Activated gamma-delta T cell treated with anti-CD3 and anti-CD28 coated beads, Interleukin-2, amount 50 U/mL, for 16 hours (primary cell): ENCODE measurements around the gene MEGF11.
"Not testable (repeated sequence)": the region's sequence is repeated elsewhere in the genome, so short reads cannot be mapped to it uniquely, and the experiment has no call there.

Experiments
- DNase-seq: peaks from one replicate; pipeline ENCODE4 v3.0.0-alpha.2; 2020; ENCODE audit warnings: low read depth

The MEGF11 gene

DNA sequence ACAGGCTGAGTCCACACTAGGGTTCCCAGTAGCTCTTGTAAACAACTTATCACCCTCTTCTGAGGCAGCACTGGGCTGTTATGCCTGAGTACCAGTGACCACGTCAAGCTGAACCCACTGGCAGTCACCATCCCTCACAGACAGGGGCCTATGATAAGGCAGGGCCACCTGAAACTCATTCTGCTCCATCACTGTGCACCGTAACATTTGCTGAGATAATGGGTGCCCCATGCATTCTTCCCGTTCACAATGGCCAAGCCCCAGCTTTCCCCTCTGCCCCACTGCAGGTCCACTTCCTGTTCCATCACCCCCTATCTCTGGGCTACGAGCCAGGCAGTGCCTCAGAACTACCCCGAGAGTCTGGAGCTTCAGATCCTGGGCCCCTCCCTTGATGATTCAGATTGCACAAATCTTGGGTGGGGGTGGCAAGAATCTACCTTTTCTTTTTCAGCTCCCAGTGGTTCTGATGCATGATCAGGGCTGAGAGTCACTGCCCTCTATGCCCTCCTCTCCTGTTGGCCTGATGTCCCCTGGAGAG is 226.2 kb downstream of the MEGF11 start:
- no peak for DNase-seq

DNA sequence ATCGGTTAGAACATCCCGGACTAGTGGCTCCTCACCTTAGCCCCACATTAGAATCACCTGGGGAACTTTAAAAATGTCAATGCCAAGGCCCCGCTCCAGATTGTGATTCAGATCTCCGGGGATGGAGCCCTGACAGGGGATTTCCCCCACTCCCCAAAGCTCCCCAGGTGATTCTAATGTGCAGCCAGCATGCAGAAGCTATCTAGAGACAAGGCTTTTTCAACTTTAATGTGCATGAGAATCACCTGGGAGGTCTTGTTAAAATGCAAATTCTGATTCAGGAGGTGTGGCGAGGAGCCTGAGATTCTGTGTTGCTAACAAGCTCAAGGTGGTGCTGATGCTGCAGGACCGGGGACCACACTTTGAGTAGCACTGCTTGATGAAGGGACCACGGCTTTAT is 227.6 kb downstream of the MEGF11 start:
- DNase-seq = no peak

DNA sequence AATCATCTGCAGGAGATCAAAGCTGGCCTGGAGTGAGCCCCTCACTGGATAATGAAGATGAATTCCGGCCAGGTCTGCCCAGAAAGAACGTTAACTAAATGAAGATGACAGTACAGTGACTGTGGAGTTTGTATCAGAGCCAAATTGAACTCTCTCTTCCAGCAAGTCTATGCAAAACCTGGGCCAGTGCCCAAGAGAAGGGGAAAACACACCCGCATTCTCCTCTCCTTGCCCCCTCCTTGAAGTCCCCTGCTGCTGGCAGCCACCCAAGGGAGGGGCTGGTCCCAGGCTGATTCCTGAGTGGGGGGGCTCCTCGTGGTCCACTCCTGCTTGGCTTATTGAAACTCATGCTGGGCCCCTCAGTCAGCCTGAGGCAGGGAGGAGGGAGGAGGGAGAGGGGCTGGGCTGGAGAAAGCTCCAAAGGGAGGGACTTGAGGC is 228.5 kb downstream of the MEGF11 start:
- DNase-seq = no peak

DNA sequence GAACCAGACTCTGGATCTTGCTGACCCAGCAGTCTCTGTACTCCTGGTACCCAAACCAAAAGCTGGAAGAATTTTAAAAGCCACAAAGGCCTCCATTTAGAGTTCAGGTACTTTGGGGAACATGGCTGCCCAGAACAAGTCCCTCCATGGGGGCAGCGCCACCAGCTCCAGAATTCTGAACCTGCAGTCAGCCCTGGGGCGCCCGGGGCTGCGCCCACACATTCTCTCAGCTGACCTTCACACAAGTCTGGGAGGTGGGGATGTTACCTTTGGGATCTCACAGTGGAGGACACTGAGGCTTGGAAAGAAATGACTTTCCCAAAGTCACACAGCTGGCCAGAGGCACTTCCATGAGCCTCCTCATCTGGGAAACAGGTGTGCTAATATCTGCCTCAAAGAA is 229.4 kb downstream of the MEGF11 start:
- DNase-seq = no peak

DNA sequence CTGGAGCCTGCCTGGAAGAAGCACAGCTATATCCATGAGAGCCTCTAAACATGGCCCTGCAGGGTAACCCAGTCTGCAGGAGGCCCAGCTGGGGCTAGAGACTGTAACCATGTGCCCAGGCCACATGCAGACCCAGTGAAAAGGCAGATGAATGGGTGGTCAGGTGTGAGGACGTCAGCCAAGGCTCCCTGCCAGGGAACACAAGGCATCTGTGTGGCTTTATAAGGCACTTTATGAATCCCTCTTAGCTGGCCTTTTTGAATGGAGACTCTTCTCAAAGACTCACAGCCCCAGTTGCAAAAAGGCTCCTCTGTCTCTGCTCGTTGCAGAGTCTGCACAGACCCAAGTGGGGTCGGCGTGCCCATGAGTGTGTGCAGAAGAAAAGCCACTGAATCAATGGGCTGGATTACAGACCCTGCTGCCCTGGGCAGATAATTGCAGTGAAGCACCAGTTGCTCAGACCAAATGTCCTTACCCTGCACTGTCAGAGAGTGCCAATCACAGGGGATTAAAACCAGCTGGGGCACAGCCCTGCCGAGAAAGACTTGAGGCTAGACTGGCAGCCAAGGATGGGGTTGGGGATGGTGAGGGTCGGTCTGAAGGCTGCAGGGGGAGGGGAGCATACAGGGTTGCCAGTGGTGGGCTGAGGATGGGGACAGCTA is 230.1 kb downstream of the MEGF11 start:
- no peak for DNase-seq

DNA sequence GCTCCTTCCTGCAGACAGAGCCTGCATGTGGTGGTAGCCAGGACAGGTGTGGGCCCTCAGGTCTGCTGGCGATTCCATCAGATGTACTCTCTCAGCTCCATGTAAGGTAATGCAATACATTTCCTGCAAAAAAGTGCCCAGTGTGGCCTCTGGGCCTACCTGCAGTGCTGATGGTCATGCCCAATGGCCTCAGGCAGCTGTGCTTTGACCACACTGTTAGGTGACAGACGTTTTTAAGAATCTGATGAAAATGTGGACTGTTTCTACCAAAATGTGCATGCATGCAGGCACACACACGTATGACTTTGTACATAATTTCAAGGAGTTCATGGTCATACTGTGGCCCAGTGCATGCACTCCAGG is 231.4 kb downstream of the MEGF11 start:
- no peak for DNase-seq

DNA sequence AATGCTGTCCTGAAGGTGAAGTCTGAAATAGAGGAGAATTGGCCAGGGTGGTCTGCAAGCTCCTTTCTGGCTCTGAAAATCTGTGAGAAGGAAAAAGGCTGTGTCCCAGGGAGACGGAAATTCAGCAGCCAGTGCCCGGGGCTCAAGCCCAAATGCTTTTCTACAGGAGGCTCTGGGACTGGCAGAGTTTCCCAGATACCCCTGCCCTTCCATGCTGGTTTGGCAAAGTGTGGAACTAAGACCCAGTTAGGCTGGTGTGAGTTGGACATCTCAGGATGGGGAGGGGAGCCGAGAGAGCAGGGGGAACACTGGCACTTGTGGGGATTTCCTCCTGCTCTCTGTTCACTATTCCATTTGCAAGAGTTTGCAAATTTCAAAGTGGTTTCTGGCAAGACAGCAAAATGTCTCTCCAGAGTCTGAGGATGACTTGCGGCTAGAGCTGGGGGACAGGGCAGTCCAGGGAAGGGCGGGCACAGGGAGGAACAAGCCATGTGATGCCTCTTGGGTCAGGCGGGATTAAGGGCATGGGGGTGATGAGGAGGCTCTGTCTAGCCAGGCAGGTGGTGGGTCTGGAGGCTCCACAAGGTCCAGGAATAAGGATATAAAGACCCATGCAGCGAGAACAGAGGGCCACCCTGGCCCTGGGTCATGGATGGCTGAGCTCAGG is 231.9 kb downstream of the MEGF11 start:
- DNase-seq = no peak

DNA sequence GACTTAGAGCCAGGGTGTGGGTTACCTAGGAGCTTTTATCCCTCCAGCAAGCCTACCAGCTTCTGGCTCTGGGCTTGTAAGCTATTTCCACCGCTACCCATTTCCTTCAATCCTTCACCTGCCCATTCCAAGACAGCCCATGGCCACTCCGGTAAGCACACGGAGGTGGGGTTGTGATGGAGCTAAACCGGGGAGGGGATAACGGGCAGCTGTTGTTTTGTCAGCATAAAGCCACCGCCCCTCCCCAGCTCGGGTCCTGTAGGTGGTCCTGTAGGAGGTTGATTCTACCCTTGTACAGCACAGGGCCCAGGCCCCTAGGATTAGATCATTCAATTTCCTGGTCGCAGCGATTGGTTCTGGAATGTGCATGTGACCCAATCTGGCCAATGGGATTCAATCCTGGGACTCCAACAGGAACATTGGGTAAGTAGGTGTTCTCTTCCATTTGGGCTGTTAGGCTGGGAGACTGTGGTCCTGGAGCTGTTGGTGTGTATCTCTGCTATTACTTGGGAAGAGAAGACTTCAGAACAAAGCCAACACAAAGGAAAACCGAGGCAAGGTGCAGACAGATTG is 233.6 kb downstream of the MEGF11 start:
- no peak for DNase-seq

DNA sequence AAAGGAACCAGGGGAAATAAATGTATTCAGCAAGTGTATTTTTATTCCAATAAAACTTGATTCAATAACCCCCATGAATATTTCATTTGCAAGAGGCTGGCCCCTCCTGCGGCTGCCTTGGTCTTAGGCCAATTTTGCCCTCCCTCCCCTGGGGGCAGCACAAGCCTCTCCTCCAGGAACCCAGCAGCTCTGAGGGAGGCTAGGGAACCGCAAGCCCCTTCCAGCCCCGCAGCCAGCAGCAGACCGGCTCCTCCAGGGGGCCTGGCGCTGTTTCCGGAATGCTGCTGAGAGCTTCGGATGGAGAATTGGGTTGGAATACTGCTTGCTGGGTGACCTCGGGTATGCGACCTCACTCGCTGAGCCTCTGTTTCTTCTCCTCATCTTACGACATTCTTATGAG is 234.2 kb downstream of the MEGF11 start:
- no peak for DNase-seq

DNA sequence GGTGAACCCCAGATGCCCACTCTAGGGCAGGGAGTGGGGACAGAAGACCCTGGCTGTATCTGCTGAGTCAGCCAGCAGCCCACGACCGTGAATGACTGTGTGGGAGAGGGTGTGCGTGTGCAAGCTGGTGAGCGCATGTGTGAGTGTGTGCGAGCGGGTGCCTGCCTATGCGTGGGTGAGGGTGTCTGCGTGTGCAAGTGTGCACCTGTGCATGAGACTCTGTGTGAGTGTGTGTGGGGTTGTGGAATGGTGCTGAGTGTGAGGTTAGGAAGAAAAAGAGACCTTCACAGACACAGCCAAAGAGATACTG is 235.1 kb downstream of the MEGF11 start:
- DNase-seq = no peak

DNA sequence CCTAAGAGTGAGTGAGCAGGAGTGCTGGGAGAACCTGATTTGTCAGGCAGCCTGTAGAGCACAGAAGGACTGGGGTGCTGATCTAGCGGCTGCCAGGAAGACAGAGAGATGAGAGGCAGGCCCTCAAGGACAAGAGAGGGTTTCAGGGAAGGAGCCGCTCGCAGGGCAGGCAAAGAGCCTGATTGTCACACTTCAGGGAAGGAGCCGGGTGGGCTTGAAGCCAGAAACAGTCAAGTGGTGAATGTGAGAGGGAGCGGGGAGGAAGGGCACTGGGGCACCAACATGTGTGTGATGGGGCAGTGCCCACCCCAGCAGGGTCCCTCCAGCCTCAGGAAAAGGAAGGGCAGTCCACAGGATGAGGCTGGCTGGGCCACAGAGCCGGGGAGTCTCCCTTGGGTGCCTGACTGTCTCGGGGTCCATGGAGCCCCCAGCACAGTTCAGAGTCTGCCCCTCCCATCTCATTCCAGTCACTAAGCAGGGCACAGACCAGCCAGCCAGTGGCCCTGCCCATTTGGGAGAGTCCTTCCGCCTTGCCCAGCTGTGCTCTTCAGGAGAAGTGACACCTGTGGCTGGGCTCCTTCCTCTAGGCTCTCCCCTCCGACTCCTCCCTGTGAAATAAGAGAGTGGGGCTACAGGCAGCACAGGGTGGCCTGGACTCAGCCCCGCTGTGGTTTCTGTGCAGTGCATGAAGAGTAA is 235.6 kb downstream of the MEGF11 start:
- no peak for DNase-seq

DNA sequence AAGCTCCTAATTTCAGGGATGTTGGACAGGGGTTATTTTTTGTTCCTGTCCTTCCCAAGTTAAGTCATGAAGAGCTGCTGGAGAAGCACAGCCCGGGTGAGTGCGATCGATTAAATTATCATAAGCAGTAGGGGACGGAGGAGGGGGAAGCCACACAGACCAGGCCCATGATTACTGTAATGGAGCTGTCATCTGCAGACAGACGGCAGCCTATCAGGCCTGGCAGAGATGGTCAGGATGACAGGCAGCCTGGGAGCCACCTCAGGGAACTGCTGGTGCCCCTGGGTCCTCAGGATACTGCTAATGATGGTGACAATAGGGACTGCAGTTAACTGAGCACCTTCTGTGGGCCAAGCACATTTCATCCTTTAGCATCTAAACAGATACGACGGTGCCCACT is 236.6 kb downstream of the MEGF11 start:
- no peak for DNase-seq

DNA sequence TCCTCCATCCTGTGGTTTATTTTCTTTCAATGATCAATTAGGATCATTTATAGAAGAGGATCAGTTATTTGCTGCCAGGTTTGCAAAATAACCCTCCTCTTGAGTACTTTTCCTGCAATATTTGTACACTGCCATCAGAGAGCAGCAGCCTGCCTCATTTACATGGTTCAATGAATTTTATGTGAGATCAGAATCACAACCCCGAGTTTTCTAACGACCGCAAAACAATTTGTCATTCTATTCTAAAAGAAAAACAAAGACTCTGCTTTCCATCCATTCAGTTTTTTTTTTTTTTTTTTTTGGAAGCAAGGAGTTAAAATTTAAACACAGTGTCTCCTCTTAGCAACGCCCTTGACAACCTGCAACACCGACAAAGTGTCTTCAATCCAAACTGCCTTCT is 237.4 kb downstream of the MEGF11 start:
- DNase-seq = no peak

DNA sequence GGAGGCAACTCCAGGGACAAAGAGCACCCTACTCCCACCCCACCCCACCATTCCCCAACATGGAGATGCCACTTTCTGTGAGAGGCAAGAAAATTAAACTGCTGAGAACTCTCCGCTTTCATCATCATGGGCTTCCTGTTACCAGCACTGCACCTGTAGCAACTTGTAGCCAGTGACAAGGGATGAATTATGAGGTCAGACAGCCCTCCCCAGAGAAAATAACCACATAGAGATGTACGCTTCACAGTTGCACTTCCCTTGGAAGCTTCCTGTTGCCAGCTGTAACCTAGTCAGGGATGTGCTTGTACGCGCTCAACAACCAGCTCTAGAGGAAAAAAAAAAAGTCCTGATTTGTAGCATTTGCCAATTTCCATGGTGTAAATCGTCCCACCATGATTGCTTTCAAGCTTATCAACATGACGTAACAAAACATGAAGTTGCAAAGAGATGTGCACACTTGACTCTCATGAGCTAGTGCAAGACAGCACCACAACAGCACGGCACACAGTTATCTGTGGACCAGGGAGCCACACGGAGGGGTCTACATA is 238.8 kb downstream of the MEGF11 start:
- no peak for DNase-seq

DNA sequence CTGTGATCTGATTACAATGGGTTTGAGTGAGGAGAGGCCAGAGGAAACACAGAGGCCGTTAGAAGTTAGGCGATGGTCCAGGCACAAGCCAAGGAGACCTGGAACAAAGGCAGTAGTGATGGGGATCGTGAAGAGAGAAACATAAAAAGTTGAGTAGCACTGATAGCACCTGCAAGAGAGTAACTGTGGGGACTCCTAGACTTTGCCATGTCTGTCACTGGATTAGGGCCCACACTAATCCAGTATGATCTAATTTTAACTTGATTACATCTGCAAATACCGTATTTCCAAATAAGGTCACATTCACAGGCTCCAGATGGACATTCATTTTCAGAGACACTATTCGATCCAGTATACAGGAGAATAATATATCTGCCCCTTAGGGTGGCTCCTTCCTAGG is 239.5 kb downstream of the MEGF11 start:
- no peak for DNase-seq

DNA sequence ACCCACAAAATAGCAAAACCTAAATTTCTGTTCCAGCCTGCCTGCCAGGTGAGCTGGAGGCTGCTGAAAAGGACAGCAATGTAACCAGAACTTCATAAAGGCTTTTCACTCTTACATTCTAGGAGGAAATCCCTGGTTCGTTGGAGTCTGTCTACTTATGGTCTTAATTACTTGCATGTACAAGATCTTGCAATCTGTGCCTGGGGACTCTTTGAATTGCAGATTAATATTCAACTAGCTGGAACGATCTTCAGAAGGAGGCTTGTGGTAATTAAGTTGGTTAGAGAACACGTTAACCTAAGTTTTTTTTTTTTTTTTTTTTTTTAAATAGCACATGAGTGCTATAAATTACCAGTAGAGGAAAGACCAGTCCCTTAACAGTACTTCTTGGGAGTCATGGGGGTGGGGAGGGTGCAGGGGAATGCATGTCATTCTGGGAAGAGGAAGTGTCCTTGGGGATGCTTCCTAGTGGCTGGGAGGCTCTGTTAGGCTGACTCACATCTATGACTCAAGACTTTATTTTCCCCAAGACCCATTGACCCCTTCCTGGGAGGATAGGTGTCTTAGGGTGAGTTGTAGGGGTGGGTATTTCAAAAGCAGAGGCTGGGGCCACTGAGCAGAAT is 244.5 kb downstream of the MEGF11 start:
- DNase-seq = no peak

DNA sequence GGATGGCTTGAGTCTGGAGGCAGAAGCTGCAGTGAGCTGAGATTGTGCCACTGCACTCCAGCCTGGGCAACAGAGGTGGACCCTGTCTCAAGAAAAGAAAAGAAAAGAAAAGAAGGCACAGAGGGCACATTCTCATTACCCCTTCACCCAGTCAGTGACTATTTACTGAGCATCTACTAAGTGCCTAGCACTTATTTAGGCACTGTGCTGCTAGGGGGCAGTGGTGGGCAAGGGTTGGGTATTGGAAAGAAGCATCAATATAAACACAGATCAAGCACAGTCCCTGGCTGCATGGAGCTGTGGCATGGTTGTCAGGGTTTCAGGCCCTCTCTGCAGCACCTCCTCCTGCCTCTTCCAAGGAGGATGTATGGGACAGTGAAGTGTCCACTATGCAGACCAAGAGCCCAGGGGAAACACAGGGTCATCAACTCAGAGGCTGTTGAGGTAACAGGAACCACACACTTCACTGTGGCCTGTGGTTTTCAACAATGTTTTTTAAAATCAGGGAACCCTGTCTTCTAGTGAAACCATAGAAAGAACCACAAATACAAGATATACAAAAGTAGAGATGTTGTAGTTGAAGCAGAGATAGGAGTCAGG is 245.8 kb downstream of the MEGF11 start:
- DNase-seq = no peak

DNA sequence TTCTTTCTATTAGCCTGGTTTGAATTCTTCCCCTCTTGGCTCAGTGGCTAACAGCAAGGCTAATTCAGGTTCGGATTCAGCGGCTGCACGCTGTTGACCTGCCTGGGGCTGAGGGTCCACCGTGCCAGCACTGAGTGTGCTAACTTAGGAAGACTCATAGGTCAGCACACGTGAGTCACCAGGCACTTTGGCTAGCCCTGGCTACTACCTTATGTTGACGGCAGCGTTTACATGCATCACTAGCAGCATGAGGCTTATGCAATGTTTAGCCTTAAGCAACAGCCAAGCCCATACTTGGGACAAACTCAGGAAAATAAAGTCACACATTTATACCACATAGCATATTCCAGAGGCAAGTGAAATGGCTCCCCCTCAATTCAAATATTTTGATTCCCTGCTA is 246.6 kb downstream of the MEGF11 start:
- DNase-seq = no peak

DNA sequence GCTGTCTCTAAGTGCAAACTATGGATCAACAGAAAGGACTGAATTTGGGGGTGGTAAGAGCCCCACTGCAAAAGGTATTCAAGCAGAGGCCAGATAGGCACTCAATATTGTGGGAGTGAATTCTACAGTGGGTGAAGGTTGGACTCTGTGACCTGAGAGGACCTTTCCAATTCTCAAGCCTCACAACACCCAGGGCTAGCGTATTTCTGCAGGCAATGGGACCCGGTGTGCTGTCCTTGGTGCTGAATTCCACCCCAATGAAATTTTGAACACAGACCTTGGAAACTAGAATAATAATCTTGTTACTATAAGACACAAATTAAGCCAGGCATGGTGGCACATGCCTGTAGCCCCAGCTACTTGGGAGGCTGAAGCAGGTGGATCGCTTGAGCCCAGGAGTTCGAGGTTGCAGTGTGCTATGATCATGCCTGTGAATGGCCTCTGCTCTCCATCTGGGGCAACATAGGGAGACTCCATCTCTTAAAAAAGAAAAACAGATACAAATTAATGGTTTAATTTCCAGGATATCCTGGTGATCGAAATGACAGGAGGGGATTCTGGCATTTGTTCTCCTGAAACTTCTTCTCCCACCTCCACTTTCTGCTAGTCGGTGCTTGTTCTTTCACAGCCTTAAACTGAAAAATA is 248.8 kb downstream of the MEGF11 start:
- DNase-seq = no peak

DNA sequence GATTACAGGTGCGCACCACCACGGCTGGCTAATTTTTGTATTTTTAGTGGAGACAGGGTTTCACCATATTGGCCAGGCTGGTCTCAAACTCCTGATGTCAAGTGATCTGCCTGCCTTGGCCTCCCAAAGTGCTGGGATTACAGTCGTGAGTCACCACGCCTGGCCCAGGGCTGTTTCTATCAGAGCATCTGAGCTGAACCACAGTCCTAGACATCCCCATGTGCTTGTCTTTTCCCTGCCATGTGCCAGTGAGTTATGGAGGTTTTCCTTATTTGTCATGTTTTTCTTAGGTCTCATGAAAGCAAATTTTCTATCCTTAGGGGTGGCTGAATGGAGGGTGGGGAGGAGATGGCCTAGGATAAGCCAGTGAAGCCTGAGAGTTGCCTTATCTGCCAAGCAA is 250.4 kb downstream of the MEGF11 start:
- not testable (repeated sequence) for DNase-seq

DNA sequence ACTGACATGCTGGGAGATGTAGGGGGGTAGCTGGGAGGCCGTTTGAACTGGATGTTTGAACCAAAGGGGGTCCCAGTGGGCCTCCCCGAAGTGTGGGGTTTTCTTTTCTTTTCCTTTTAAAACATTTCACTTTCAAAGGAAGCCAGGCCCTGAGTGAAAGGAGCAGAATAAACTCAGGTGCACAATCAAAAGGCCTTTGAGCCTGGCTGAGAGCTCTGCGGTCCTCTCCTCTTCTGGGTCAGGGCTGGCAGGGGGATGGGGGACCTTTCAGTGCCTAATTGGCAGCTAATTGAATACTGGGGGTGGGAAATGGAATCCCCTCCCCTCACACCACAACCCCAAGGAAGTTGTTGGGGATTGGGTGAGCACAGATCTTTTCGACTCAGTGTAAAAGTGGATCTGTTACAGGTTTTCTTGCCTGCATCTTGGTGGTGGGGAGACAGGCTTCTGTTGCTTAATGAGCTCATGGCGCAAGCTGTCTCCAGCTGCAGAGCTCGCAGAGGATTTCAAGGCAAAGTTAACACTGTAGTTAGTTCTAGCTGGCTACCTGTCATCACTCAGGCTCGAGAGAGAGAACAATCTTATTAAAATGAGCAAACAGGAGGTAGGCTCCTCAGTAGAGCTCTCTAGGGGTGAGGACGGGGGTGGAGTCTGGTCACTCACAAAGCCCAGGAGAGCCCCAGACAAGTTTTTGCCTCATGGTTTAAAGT is 251.7 kb downstream of the MEGF11 start:
- DNase-seq = no peak
